Posterior vena cava (tissue), 2 donors: ENCODE results near the gene FBXO33. TPM values are rescaled to one million over a fixed set of nuclear protein-coding genes. Genes with fewer than 3 reads are reported as not detected.

Source experiments
- DNase-seq: peaks from one replicate; pipeline ENCODE4 v3.0.0-alpha.2; 2020; ENCODE audit warnings: low spot score
- intact Hi-C, 2 donors: fragments of 100-400 bp; cut with DNase I; formaldehyde crosslinking; loops; one replicate each; pipeline versions ENCODE4 v1.14.1 to v1.14.2; 2022 to 2023
- long read RNA-seq, 2 donors: library from polyadenylated mRNA; unstranded; transcript quantifications; one replicate each; pipeline ENCODE4 v2.0.0, GENCODE V29; 2020 to 2021
- total RNA-seq, 2 donors: library from RNA; stranded (reverse); fragmentation: NEBNext Ultra II Directional; extraction: Animal tissue kit (Norgen Biotek cat#: 25700); gene quantifications; one replicate each; pipeline ENCODE4 v1.2.1, GENCODE V29; 2021
- donor health status: DM: yes; HTN: yes; CAD: no.
- donor health status: DM: yes; HTN: yes; CAD: no.

Gene FBXO33
- 1 to 10 TPM; 7.8 to 8.9 TPM for total RNA-seq
- long read RNA-seq, donor 1, partial matches to known transcripts, result 0 of 6 reads
- long read RNA-seq, donor 1, other reads (novel, unspliced or antisense), result 3 of 6 reads
- long read RNA-seq, donor 2, partial matches to known transcripts, result 0 of 2 reads
- long read RNA-seq, donor 2, other reads (novel, unspliced or antisense), result 1 of 2 reads

- DNase-seq, result peak; percentile 99
- intact Hi-C loops, result no loop called here
Observed at GRCh38 chr14:39432179-39432618, at the start of gene FBXO33. Gene FBXO33 (minus strand): TSS chr14:39432433. CDS start chr14:39432162, 271 bp downstream.

GRCh38 chr14:39474416-39474911 lies 42.2 kb upstream of the FBXO33 start:
- intact Hi-C loops, result no loop called here
- no peak for DNase-seq

- DNase-seq, result no peak
- intact Hi-C loops, result no loop called here
Observed at GRCh38 chr14:39472078-39472477, 39.8 kb upstream of the FBXO33 start.

GRCh38 chr14:39469094-39469710 lies 37.0 kb upstream of the FBXO33 start:
- no peak for DNase-seq
- intact Hi-C loops, result no loop called here

- no peak for DNase-seq
- intact Hi-C loops, result no loop called here
Observed at GRCh38 chr14:39467889-39468524, 35.8 kb upstream of the FBXO33 start.

GRCh38 chr14:39459795-39460478 lies 27.7 kb upstream of the FBXO33 start:
- no peak for DNase-seq
- intact Hi-C loops, result no loop called here

- intact Hi-C loops, result no loop called here
Observed at GRCh38 chr14:39456702-39457250, 24.5 kb upstream of the FBXO33 start.

GRCh38 chr14:39454906-39455539 lies 22.8 kb upstream of the FBXO33 start:
- intact Hi-C loops, result no loop called here

More at GRCh38 chr14:39456702-39457250, 24.5 kb upstream of the FBXO33 start:
- no peak for DNase-seq

GRCh38 chr14:39452680-39453079 lies 20.4 kb upstream of the FBXO33 start:
- intact Hi-C loops, result no loop called here
- no peak for DNase-seq

More at GRCh38 chr14:39454906-39455539, 22.8 kb upstream of the FBXO33 start:
- DNase-seq, result no peak

GRCh38 chr14:39451811-39452210 lies 19.6 kb upstream of the FBXO33 start:
- intact Hi-C loops, result no loop called here
- DNase-seq, result no peak

GRCh38 chr14:39447175-39447661 lies 15.0 kb upstream of the FBXO33 start:
- intact Hi-C loops, result no loop called here

GRCh38 chr14:39446131-39446744 lies 14.0 kb upstream of the FBXO33 start:
- no peak for DNase-seq
- intact Hi-C loops, result no loop called here

More at GRCh38 chr14:39447175-39447661, 15.0 kb upstream of the FBXO33 start:
- no peak for DNase-seq

- DNase-seq, result peak; percentile 78
- intact Hi-C loops, result no loop called here
Observed at GRCh38 chr14:39442293-39442692, 10.1 kb upstream of the FBXO33 start.

GRCh38 chr14:39441805-39442204 lies 9.6 kb upstream of the FBXO33 start:
- intact Hi-C loops, result no loop called here

GRCh38 chr14:39440975-39441374 lies 8.7 kb upstream of the FBXO33 start:
- no peak for DNase-seq
- intact Hi-C loops, result no loop called here

More at GRCh38 chr14:39441805-39442204, 9.6 kb upstream of the FBXO33 start:
- DNase-seq, result peak; percentile 60

GRCh38 chr14:39435241-39435640 lies 3.0 kb upstream of the FBXO33 start:
- DNase-seq, result no peak
- intact Hi-C loops, result no loop called here

GRCh38 chr14:39434401-39434800 lies 2.2 kb upstream of the FBXO33 start:
- DNase-seq, result no peak
- intact Hi-C loops, result no loop called here

GRCh38 chr14:39433452-39433813 lies 1.2 kb upstream of the FBXO33 start:
- DNase-seq, result no peak
- intact Hi-C loops, result no loop called here
